ENCODE data around the gene PSIP1. TPM values are rescaled to one million over a fixed set of nuclear protein-coding genes. Genes with fewer than 3 reads are reported as not detected.

The PSIP1 gene
- total RNA-seq, 1 donor from 2014 or later = 128 TPM

DNA sequence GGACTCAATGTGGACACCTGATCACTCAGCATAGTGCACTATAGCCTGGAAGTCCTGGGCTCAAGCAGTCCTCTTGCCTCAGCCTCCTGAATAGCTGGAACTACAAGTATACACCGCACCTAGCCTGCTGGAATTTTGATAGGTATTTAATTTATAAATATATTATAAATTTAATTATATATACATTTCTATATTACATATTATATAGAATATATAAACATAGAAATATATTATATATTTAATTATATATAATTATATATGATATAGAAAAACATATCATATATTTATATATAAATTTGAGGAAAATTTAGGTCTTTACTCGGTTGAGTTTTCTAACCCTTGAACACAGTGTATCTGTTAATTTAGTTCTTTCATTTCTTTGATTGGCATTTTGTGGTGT is 15.2 kb upstream of the PSIP1 start:
- no peaks in the 10 kb centered on the region for H3K9me3 Mint-ChIP-seq (ENCODE audit: unreplicated experiment)
- H3K27me3 Mint-ChIP-seq (ENCODE audit: unreplicated experiment) = no peaks in the 10 kb centered on the region
- H3K4me1 Mint-ChIP-seq (ENCODE audit: unreplicated experiment) = peaks cover 18% of the 10 kb centered on the region
- TF ChIP-seq, protein P1, sequence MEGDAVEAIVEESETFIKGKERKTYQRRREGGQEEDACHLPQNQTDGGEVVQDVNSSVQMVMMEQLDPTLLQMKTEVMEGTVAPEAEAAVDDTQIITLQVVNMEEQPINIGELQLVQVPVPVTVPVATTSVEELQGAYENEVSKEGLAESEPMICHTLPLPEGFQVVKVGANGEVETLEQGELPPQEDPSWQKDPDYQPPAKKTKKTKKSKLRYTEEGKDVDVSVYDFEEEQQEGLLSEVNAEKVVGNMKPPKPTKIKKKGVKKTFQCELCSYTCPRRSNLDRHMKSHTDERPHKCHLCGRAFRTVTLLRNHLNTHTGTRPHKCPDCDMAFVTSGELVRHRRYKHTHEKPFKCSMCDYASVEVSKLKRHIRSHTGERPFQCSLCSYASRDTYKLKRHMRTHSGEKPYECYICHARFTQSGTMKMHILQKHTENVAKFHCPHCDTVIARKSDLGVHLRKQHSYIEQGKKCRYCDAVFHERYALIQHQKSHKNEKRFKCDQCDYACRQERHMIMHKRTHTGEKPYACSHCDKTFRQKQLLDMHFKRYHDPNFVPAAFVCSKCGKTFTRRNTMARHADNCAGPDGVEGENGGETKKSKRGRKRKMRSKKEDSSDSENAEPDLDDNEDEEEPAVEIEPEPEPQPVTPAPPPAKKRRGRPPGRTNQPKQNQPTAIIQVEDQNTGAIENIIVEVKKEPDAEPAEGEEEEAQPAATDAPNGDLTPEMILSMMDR (IDR thresholded peaks at IDR 0.05; ENCODE audit: unreplicated experiment) = no peak
- no peaks in the 10 kb centered on the region for H3K36me3 Mint-ChIP-seq (ENCODE audit: low read depth, unreplicated experiment)
- no peak overlapping the region for H3K4me3 Mint-ChIP-seq (ENCODE audit: unreplicated experiment)
- DNase-seq (ENCODE audit: low spot score) = no peak
- no peak overlapping the region for H3K27ac Mint-ChIP-seq (ENCODE audit: unreplicated experiment)

- H3K4me1 Mint-ChIP-seq (ENCODE audit: unreplicated experiment) = peaks cover 18% of the 10 kb centered on the region
- no peak overlapping the region for H3K4me3 Mint-ChIP-seq (ENCODE audit: unreplicated experiment)
- H3K27me3 Mint-ChIP-seq (ENCODE audit: unreplicated experiment) = no peaks in the 10 kb centered on the region
- DNase-seq (ENCODE audit: low spot score) = no peak
- no peaks in the 10 kb centered on the region for H3K36me3 Mint-ChIP-seq (ENCODE audit: low read depth, unreplicated experiment)
- peak overlapping the region; percentile 3 for H3K27ac Mint-ChIP-seq (ENCODE audit: unreplicated experiment)
- TF ChIP-seq, protein P1 (IDR thresholded peaks at IDR 0.05; ENCODE audit: unreplicated experiment) = no peak
- H3K9me3 Mint-ChIP-seq (ENCODE audit: unreplicated experiment) = no peaks in the 10 kb centered on the region
These were observed 14.2 kb upstream of the PSIP1 start for GRCh38 chr9:15524845-15525455.

DNA sequence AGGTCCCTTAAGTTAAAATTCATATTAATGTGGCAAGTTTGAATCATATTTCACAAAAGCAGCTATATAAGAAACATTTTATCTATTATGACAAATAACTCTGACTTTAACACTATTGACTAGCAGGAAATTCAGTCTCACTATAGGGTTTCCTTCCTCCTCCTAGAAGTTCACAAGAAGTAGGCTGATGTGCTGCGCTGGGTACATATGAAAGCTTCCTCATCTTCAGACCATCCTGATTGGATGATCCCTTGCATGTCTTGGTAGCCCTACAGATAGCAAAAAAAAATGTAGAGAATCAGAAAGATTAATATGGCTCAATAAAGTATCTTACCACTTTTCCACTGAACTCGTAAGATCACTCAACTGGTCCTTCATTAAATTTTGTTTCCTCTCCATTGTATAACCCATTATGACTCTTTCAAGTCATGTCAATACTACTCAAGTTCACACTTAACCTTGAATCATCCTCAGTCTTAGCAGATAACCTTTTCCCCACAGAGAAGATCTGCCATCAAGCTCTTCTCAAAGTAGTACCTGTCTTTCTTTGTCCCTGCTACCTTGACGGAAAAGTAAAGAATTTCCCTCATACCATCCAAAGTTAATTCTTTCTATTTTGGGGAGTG is 11.5 kb upstream of the PSIP1 start:
- Mint-ChIP-seq H3K9me3 (ENCODE audit: unreplicated experiment) (no peaks in the 10 kb centered on the region), H3K27me3 (ENCODE audit: unreplicated experiment) (no peaks in the 10 kb centered on the region), H3K4me3 (ENCODE audit: unreplicated experiment) (no peak overlapping the region), H3K36me3 (ENCODE audit: low read depth, unreplicated experiment) (no peaks in the 10 kb centered on the region), H3K27ac (ENCODE audit: unreplicated experiment) (no peak overlapping the region), H3K4me1 (ENCODE audit: unreplicated experiment) (peaks cover 18% of the 10 kb centered on the region)
- no peak for DNase-seq (ENCODE audit: low spot score)
- TF ChIP-seq, protein P1 (IDR thresholded peaks at IDR 0.05; ENCODE audit: unreplicated experiment) = no peak

- no peaks in the 10 kb centered on the region for H3K27me3 Mint-ChIP-seq (ENCODE audit: unreplicated experiment)
- TF ChIP-seq, protein P1 (IDR thresholded peaks at IDR 0.05; ENCODE audit: unreplicated experiment) = no peak
- no peaks in the 10 kb centered on the region for H3K36me3 Mint-ChIP-seq (ENCODE audit: low read depth, unreplicated experiment)
- peaks cover 18% of the 10 kb centered on the region for H3K4me1 Mint-ChIP-seq (ENCODE audit: unreplicated experiment)
- no peak overlapping the region for H3K4me3 Mint-ChIP-seq (ENCODE audit: unreplicated experiment)
- H3K9me3 Mint-ChIP-seq (ENCODE audit: unreplicated experiment) = no peaks in the 10 kb centered on the region
- H3K27ac Mint-ChIP-seq (ENCODE audit: unreplicated experiment) = no peak overlapping the region
- no peak for DNase-seq (ENCODE audit: low spot score)
These were observed 10.5 kb upstream of the PSIP1 start for GRCh38 chr9:15521254-15521653.

- TF ChIP-seq, protein P1 (IDR thresholded peaks at IDR 0.05; ENCODE audit: unreplicated experiment) = no peak
- Mint-ChIP-seq H3K4me3 (ENCODE audit: unreplicated experiment) (no peak overlapping the region), H3K36me3 (ENCODE audit: low read depth, unreplicated experiment) (no peaks in the 10 kb centered on the region), H3K4me1 (ENCODE audit: unreplicated experiment) (peaks cover 11% of the 10 kb centered on the region), H3K27ac (ENCODE audit: unreplicated experiment) (no peak overlapping the region), H3K9me3 (ENCODE audit: unreplicated experiment) (no peaks in the 10 kb centered on the region), H3K27me3 (ENCODE audit: unreplicated experiment) (no peaks in the 10 kb centered on the region)
- DNase-seq (ENCODE audit: low spot score) = no peak
These were observed 9.1 kb upstream of the PSIP1 start for GRCh38 chr9:15519831-15520230.
